GM15510 (cell line): ENCODE measurements around the gene KNDC1.

Experiments used
- POLR2A ChIP-seq: IDR thresholded peaks from 3 replicates; pipeline ENCODE4 v1.6.1; 2011; ENCODE audit warnings: borderline replicate concordance; ENCODE audit not compliant: insufficient read length; ENCODE audit errors: extremely low read depth

KNDC1 gene

GRCh38 chr10:133206356-133207040 is 46.5 kb downstream of the KNDC1 start:
- no peak for TF ChIP-seq POLR2A

DNA sequence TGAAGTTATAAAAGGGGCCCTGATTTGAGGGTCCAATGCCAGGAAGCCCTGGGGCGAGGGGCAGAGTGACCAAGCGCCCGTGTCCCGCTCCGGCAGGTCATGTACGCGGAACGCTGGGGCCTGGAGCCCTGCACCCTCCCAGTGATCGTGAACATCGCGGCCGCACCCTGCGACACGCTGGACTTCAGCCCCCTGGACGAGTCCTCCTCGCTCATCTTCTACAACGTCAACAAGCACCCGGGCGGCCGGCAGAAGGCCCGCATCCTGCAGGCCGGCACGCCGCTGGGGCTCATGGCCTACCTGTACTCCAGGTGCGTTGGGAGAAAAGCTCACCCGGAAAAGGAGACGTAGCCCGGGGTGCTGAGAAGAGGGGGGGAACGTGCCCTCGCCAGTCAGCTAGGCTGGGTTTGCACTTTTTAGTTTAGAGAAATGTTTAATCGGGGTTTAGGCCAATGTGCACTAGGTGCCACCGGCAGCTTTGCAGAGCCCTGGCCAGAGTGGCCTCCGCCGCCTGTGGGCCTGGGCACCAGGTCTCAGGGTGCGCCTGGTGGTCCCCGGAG is 47.1 kb downstream of the KNDC1 start:
- no peak for TF ChIP-seq POLR2A

DNA sequence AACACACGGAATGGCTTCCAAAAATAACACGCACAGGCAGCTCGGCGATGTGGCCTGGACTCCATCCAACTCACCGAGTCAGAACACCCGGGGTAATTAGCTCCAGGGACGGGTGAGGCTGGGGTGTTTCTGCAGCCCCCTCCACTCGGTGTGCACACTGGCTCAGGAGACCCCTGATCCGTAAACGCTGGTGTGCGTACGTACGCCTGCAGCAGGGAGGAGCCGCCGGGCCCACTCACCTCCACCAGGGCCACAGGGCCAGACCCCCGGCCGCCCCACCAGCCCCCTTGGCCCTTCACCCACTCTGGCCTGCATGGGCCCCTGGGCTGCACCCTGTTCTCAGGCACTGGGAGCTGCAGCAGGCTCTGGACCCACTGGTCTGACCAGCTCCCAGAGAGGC is 47.6 kb downstream of the KNDC1 start:
- TF ChIP-seq POLR2A = no peak

DNA sequence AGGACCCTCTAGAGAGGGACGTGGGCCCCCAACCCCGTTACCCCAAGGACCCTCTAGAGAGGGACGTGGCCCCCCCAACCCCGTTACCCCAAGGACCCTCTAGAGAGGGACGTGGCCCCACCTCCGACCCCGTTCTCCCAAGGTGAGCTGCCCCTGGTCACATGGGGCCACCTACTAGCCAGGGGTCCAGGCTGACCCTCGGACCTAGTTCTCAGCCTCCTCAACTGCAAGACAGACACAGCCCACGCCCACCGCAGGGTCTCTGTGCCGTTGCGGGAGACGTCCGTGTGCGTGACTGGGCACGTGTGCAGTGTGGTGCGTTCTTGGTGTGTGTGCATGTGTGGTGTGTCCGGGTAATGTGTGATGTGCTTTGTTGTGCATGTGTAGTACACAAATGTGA is 48.4 kb downstream of the KNDC1 start:
- TF ChIP-seq POLR2A = no peak

GRCh38 chr10:133209117-133209516 is 49.1 kb downstream of the KNDC1 start:
- no peak for TF ChIP-seq POLR2A

GRCh38 chr10:133209641-133210040 is 49.6 kb downstream of the KNDC1 start:
- TF ChIP-seq POLR2A = no peak

- no peak for TF ChIP-seq POLR2A
These were observed 50.5 kb downstream of the KNDC1 start for GRCh38 chr10:133210398-133211140.

GRCh38 chr10:133211141-133211830 is 51.3 kb downstream of the KNDC1 start:
- no peak for TF ChIP-seq POLR2A

GRCh38 chr10:133211959-133212852 is 52.2 kb downstream of the KNDC1 start:
- TF ChIP-seq POLR2A = no peak

DNA sequence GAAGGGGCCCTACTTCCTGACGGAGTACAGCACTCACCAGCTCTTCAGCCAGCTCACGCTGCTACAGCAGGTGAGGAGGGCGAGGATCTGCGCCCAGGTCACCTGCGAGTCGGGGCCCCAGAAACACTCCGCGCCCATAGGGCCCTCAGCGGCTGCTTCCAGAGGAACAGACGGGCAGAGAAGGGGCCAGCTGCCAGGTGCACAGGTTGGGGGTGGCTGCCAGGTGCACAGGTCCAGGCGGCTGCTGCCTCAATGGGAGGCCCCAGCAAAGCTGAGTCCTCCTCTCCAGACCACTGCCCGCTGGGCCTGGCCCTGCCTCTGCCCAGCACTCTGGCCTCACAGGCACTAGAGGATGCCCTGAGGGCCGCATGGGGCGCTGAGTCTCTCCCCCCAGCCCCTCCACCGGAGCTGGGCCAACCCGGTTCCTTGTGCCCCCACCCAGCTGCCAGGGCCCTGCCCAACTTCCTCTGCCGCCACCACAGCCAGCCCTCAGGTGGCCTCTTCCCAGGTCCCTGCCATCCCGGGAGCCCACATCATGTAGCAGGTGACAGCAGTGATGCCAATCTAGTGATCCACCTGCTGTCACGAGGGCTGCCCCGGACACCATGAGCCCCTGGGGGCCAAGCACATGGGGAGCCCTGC is 53.0 kb downstream of the KNDC1 start:
- TF ChIP-seq POLR2A = no peak

DNA sequence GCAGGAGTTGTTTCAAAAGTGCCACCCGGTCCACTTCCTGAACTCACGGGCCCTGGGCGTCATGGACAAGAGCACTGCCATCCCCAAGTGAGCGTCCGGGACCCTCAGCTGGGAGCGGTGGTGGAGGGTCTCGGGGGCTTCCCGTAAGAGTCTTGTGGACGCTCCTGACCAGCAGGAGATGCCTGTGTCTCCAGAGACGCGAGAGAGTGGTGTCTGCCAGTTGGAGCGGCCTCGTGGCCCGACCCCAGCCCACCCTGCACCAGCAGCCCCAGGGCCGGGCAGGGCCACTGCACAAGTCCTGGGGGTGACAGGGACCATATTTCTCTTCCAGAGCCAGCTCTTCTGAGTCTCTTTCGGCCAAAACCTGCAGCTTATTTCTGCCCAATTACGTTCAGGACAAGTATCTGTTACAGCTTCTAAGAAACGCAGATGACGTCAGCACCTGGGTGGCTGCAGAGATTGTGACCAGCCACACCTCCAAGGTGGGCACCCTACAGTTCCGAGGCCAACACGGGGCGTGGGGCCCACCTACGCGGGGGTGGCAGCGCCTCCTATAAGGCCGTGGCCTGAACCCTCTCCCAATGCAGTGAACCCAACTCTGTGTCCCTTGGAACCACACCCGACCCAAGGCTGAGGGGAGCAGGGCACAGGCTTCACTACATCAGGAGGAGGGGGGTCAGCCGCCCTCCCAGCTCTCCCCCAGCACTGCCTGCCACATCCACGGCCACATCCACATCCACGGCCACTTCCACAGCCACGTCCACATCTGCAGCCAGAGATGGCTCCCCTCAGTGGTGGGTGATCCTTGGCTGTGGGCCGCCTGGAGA is 53.8 kb downstream of the KNDC1 start:
- no peak for TF ChIP-seq POLR2A

GRCh38 chr10:133214468-133215410 is 54.7 kb downstream of the KNDC1 start:
- no peak for TF ChIP-seq POLR2A

DNA sequence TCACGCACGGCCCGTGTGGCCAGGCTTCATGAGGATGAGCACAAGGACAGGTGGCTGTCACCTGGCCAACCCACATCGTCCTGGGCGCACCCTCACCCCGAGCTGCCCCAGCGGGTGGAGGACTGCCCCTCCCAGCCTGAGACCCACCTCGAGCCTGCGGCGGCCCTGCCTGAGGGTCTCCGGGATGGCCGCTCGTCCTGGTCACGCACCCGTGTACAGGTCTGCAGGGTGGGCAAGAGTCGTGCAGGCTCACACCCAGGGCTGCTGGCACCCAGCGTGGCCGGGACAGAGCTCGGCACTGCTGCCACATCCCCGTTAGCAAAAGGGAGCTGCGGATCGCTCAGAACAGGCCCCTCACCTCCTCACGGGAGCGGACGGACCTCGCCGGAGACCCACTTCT is 55.6 kb downstream of the KNDC1 start:
- TF ChIP-seq POLR2A = no peak

- no peak for TF ChIP-seq POLR2A
These were observed 56.8 kb downstream of the KNDC1 start for GRCh38 chr10:133216776-133217175.
